ENCODE results near the gene PKMYT1.

GRCh38 chr16:2976201-2976600 is 4.0 kb downstream of the PKMYT1 start:
- TF ChIP-seq CTCF (IDR thresholded peaks at IDR 0.05; ENCODE audit: poor library complexity, severe bottlenecking) (no peak), REST (IDR thresholded peaks at IDR 0.05; ENCODE audit: borderline replicate concordance) (no peak), EZH2 (IDR thresholded peaks at IDR 0.05; ENCODE audit: borderline replicate concordance, insufficient read depth, low read length, poor library complexity, severe bottlenecking) (no peak), POLR2AphosphoS5 (IDR thresholded peaks at IDR 0.05) (no peak), RAD21 (conservative IDR thresholded peaks at IDR 0.05) (no peak)
